Transverse colon (tissue), 4 donors: Measurements from ENCODE around the gene TMEM14B. TPM values are rescaled to one million over a fixed set of nuclear protein-coding genes. Genes with fewer than 3 reads are reported as not detected.

ENCODE experiments used
- DNase-seq: peaks from one replicate; pipeline ENCODE4 v3.0.0-alpha.2; 2019
- H3K27ac ChIP-seq, 4 donors: fragments of 200-600 bp; sonication (generic); 2 replicates each; pipeline ENCODE4 v1.5.1; 2016 to 2018; ENCODE audit warnings: inconsistent platforms in 4 of 4
- H3K27me3 ChIP-seq: fragments of 200-600 bp; sonication (generic); 2 replicates; pipeline ENCODE4 v1.5.1; 2017; ENCODE audit warnings: inconsistent platforms
- H3K36me3 ChIP-seq, 4 donors: fragments of 200-600 bp; sonication (generic); 2 replicates each; pipeline ENCODE4 v1.5.1; 2017 to 2019; ENCODE audit warnings: inconsistent platforms in 4 of 4
- H3K4me1 ChIP-seq, 4 donors: fragments of 200-600 bp; sonication (generic); 2 replicates each; pipeline ENCODE4 v1.5.1; 2017 to 2020; ENCODE audit warnings: inconsistent platforms in 4 of 4
- H3K4me3 ChIP-seq, 4 donors: fragments of 200-600 bp; sonication (generic); 1 replicate in 1 of 4; 2 replicates in 3 of 4; pipeline versions ENCODE4 v1.5.1 to v1.6.1; 2017 to 2019; ENCODE audit warnings: inconsistent platforms in 4 of 4
- H3K9me3 ChIP-seq, 2 donors: fragments of 200-600 bp; sonication (generic); 2 replicates each; pipeline ENCODE4 v1.5.1; 2017 to 2019; ENCODE audit warnings: inconsistent platforms in 2 of 2
- CTCF ChIP-seq, 5 experiments: fragments of 200-600 bp in 3 of 5; fragments of 450-650 bp in 2 of 5; sonication (generic) in 3 of 5; IDR thresholded peaks; 1 replicate in 2 of 5; 2 replicates in 3 of 5; pipeline ENCODE4 v1.5.1; 2016 to 2017; ENCODE audit warnings: antibody characterized with exemption in 5 of 5, inconsistent platforms in 3 of 5, mild to moderate bottlenecking in 2 of 5, moderate library complexity in 1 of 5
- EP300 ChIP-seq: sonication (generic); formaldehyde crosslinking; IDR thresholded peaks from one replicate; pipeline ENCODE4 v1.6.1; 2017; ENCODE audit warnings: antibody characterized with exemption, low read depth
- POLR2A ChIP-seq: fragments of 450-650 bp; IDR thresholded peaks from one replicate; pipeline ENCODE4 v1.6.1; 2016; ENCODE audit warnings: antibody characterized with exemption, mild to moderate bottlenecking, moderate library complexity
- POLR2AphosphoS5 ChIP-seq, 3 donors: sonication (generic); formaldehyde crosslinking; IDR thresholded peaks; one replicate each; pipeline ENCODE4 v1.6.1; 2016; ENCODE audit warnings: antibody characterized with exemption in 3 of 3
- WGBS, 2 donors: methylation state at CpG; one replicate each; pipeline ENCODE4 v1.1.5; 2018; ENCODE audit warnings: low coverage in 1 of 2; 5-methylcytosine and 5-hydroxymethylcytosine counted together
- in situ Hi-C, 4 donors: fragments of 200-750 bp; cut with MboI; loops; one replicate each; pipeline versions ENCODE4 v1.15.0 to v1.15.1; 2017; ENCODE audit warnings: low sequenced_read_pairs in 3 of 4, low pct_ligation_motif_present in 1 of 4, low pct_unique_long_range_greater_than_20kb in 1 of 4
- intact Hi-C: fragments of 100-400 bp; cut with DNase I; formaldehyde crosslinking; loops from one replicate; pipeline ENCODE4 v1.15.1; 2023; ENCODE audit warnings: low total_unique reads
- total RNA-seq, 4 donors: library from RNA; depleted of rRNA; stranded (reverse); fragments of >200 nt; gene quantifications; one replicate each; pipeline ENCODE4 v1.1.0, GENCODE V29; 2016

The TMEM14B gene
- total RNA-seq, result 10 to 100 TPM; 16.5 to 57.9 (median 48.7) TPM

DNA sequence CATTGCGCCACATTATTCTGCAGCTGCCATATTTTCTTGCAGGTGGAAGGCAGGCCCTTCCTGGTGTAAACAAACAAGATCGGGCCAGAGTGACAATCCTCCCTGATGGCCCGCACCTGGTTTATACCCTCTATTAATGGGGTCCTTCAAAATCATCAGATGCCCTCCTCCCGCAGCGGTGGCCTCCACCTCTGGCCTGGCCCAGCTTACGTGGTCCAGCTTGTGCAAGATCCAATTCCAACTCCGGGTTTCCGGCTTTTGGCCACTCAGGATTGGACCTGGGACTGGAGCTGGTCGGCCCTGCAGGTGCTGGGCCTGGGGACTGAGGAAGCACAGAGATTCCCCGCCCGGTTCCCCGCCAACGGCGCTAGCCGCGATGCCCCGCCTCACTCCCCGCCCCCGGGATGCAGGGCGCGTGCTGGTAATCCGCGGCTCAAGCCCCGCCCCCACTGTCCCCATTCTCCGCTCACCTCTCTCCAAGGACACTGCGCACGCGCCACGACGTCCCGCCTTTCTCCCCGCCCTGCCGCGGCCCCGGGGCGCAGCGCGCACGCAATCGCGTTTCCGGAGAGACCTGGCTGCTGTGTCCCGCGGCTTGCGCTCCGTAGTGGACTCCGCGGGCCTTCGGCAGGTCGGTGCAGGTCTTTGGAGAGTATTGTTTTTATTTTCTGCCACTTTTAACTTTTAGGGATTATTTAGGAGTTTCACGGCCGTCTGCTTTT lies at the start of gene TMEM14B:
TMEM14B (plus strand) TSS at position 555 of the 722 bp plus-strand sequence. CDS start 1,441 bp downstream, outside the sequence.
- peak; percentile 100 for DNase-seq
- 1% methylated on average over 43 of the region's 52 CpGs; no CpG with 5 or more reads in 1 of the 2 donors for WGBS, 2 donors
- no peaks in the 10 kb centered on the region for H3K9me3 ChIP-seq
- peaks cover 15 to 27% (median 22%) of the 10 kb centered on the region in 4 donors for H3K4me1 ChIP-seq
- intact Hi-C loops, result loop anchor here (2.0 to 10.0 kb wide), 2 partner anchors 25 to 53 kb away; partner anchors contain the start of genes C6orf52, PAK1IP1 and TMEM14C
- peak; percentile 1 for TF ChIP-seq EP300
- peak; percentile 92 for TF ChIP-seq POLR2A
- TF ChIP-seq CTCF (IDR thresholded peaks at IDR 0.05), result peak in 1 of 5 experiments; percentile 10
- TF ChIP-seq POLR2AphosphoS5 (IDR thresholded peaks at IDR 0.05), result peak; percentile 98
- H3K36me3 ChIP-seq, result peaks cover 0 to 8% (median 2%) of the 10 kb centered on the region in 4 donors
- no peaks in the 10 kb centered on the region for H3K27me3 ChIP-seq
- in situ Hi-C loops, result loop anchor here in 1 of 4 donors (10.0 kb wide), 1 partner anchor 53 kb away; the partner anchor contains the start of genes C6orf52 and PAK1IP1
- H3K27ac ChIP-seq, result peak within 1 kb of the TSS; percentile 82 to 93 (median 90)
- peak within 1 kb of the TSS; percentile 64 to 89 (median 82) for H3K4me3 ChIP-seq

GRCh38 chr6:10713962-10714361 lies 33.6 kb upstream of the TMEM14B start:
- 79 to 89% methylated on average over 8 of the region's 8 CpGs for WGBS, 2 donors
- no peak overlapping the region for H3K27ac ChIP-seq
- in situ Hi-C loops, result no loop called here

GRCh38 chr6:10719296-10719963 lies 28.2 kb upstream of the TMEM14B start:
- no peaks in the 10 kb centered on the region for H3K27me3 ChIP-seq
- in situ Hi-C loops (no loop called here), intact Hi-C loops (no loop called here)
- peak overlapping the region; percentile 79 to 93 (median 88) for H3K27ac ChIP-seq
- H3K36me3 ChIP-seq, result no peaks in the 10 kb centered on the region
- DNase-seq, result no peak
- peak overlapping the region in 3 of 4 donors; percentile 57 to 62 (median 58) for H3K4me3 ChIP-seq
- 82 to 85% methylated on average over 2 to 8 of the region's 8 CpGs for WGBS, 2 donors
- no peaks in the 10 kb centered on the region for H3K9me3 ChIP-seq
- TF ChIP-seq POLR2AphosphoS5 (IDR thresholded peaks at IDR 0.05) (no peak), CTCF (IDR thresholded peaks at IDR 0.05) (no peak), EP300 (no peak), POLR2A (no peak)
- H3K4me1 ChIP-seq, result peaks cover 0 to 23% (median 15%) of the 10 kb centered on the region in 4 donors

More at GRCh38 chr6:10713962-10714361, 33.6 kb upstream of the TMEM14B start:
- Histone ChIP-seq H3K4me3 (no peak overlapping the region), H3K4me1 (no peaks in the 10 kb centered on the region), H3K9me3 (no peaks in the 10 kb centered on the region), H3K36me3 (peaks cover 0 to 15% (median 0%) of the 10 kb centered on the region in 4 donors), H3K27me3 (no peaks in the 10 kb centered on the region)
- intact Hi-C loops, result no loop called here
- TF ChIP-seq CTCF (IDR thresholded peaks at IDR 0.05), result no peak
- no peak for TF ChIP-seq POLR2A
- no peak for TF ChIP-seq POLR2AphosphoS5 (IDR thresholded peaks at IDR 0.05)
- no peak for TF ChIP-seq EP300
- DNase-seq, result no peak

DNA sequence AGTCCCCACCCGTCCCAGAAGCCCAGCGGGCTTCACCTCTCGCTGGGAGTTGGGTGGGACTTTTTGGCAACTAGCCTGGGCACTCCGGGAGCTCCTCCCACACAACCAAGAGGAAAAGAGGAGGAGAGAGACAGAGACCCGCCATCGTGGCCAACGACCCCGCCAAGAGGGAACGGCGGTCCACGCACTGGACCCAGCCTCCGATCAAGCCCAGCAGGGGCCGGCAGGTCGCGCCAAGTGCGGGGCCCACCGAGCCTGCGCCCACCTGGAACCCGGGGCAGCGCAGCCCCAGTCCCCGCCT lies 27.7 kb upstream of the TMEM14B start:
- H3K27ac ChIP-seq, result peak overlapping the region; percentile 79 to 93 (median 88)
- no peaks in the 10 kb centered on the region for H3K27me3 ChIP-seq
- peak overlapping the region; percentile 6 to 62 (median 58) for H3K4me3 ChIP-seq
- DNase-seq, result peak; percentile 16
- in situ Hi-C loops (no loop called here), intact Hi-C loops (no loop called here)
- TF ChIP-seq CTCF (IDR thresholded peaks at IDR 0.05) (no peak), POLR2AphosphoS5 (IDR thresholded peaks at IDR 0.05) (no peak), POLR2A (no peak), EP300 (no peak)
- peaks cover 0 to 28% (median 17%) of the 10 kb centered on the region in 4 donors for H3K4me1 ChIP-seq
- H3K9me3 ChIP-seq, result no peaks in the 10 kb centered on the region
- 54 to 67% methylated on average over 1 to 6 of the region's 21 CpGs for WGBS, 2 donors
- H3K36me3 ChIP-seq, result no peaks in the 10 kb centered on the region
